Left ventricle myocardium inferior (tissue), 1 donor: Measurements from ENCODE around the gene CDK15. TPM values are rescaled to one million over a fixed set of nuclear protein-coding genes. Genes with fewer than 3 reads are reported as not detected.

ENCODE experiments used
- DNase-seq: peaks from one replicate; pipeline ENCODE4 v3.0.0-alpha.2; 2020
- H3K27ac ChIP-seq: fragments of 200-600 bp; replicated peaks from 2 replicates; pipeline ENCODE4 v1.8.0; 2021
- H3K27me3 ChIP-seq: fragments of 200-600 bp; 2 replicates; pipeline ENCODE4 v1.8.0; 2021; ENCODE audit warnings: low read depth
- H3K36me3 ChIP-seq: fragments of 200-600 bp; 2 replicates; pipeline ENCODE4 v1.8.0; 2021
- H3K4me1 ChIP-seq: fragments of 200-600 bp; 2 replicates; pipeline ENCODE4 v1.8.0; 2021
- H3K4me3 ChIP-seq: fragments of 200-600 bp; 2 replicates; pipeline ENCODE4 v1.8.0; 2021; ENCODE audit warnings: mild to moderate bottlenecking, moderate library complexity
- H3K9me3 ChIP-seq: fragments of 200-600 bp; replicated peaks from 2 replicates; pipeline ENCODE4 v1.8.0; 2021
- intact Hi-C: fragments of 100-400 bp; cut with micrococcal nuclease; formaldehyde crosslinking; loops from one replicate; pipeline ENCODE4 v1.11.0; 2022
- total RNA-seq: library from RNA; stranded (reverse); fragmentation: NEBNext Ultra II Directional; extraction: Animal tissue kit (Norgen Biotek cat#: 25700); gene quantifications from one replicate; pipeline ENCODE4 v1.2.1, GENCODE V29; 2021
- TF ChIP-seq, protein P1 (sequence below): fragments of 200-600 bp; IDR thresholded peaks from 2 replicates; pipeline ENCODE4 v1.8.0; 2021; ENCODE audit warnings: antibody characterized with exemption, mild to moderate bottlenecking, borderline replicate concordance
- donor health status: DM: no; HTN: yes; CAD: no; lungs with severe emphysema.

Gene CDK15
- total RNA-seq, 1 donor from 2014 or later, result 0.16 TPM

DNA sequence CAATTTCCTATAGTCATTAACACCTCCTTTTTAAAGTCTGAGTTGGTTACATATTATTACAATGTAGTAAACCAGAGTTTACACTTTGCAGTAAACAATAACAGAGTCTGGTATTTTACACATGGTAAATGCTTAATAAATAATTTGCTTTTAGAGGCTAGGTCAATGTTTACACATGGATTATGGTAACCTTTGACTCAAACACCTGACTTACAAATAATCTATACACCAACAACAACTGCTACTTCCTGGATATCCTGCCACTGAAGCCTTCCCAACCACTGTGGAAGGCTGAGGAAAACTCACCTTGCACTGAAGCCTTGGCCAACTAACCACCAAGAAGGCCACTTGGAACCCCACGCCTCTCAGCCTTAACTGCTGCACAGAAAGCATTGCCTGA, 31.0 kb upstream of the CDK15 start:
- Histone ChIP-seq H3K4me1 (peaks cover 57% of the 10 kb centered on the region), H3K9me3 (no peaks in the 10 kb centered on the region), H3K36me3 (no peaks in the 10 kb centered on the region), H3K27ac (peak overlapping the region; percentile 43), H3K27me3 (no peaks in the 10 kb centered on the region), H3K4me3 (no peak overlapping the region)
- TF ChIP-seq, protein P1, sequence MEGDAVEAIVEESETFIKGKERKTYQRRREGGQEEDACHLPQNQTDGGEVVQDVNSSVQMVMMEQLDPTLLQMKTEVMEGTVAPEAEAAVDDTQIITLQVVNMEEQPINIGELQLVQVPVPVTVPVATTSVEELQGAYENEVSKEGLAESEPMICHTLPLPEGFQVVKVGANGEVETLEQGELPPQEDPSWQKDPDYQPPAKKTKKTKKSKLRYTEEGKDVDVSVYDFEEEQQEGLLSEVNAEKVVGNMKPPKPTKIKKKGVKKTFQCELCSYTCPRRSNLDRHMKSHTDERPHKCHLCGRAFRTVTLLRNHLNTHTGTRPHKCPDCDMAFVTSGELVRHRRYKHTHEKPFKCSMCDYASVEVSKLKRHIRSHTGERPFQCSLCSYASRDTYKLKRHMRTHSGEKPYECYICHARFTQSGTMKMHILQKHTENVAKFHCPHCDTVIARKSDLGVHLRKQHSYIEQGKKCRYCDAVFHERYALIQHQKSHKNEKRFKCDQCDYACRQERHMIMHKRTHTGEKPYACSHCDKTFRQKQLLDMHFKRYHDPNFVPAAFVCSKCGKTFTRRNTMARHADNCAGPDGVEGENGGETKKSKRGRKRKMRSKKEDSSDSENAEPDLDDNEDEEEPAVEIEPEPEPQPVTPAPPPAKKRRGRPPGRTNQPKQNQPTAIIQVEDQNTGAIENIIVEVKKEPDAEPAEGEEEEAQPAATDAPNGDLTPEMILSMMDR, result no peak
- no peak for DNase-seq
- intact Hi-C loops, result no loop called here

DNA sequence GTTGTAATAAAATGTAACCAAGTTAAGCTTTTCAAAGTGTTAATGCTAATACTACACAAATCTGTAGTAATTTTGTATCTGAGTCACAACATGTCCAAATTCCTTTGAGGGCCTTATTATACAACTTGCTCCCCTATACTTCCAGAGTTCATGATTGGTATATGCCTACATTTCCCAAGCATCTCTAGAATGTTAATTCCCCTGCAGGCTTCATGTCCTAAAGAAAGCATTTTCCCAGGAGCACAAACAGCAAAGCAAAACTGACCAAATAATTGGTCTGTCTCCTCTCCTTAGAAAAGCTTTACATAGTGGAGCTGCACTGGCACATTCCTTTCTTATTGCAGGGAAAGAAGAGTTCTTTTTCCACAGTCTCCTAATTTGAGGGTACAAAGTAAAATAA, 29.3 kb upstream of the CDK15 start:
- Histone ChIP-seq H3K4me3 (no peak overlapping the region), H3K36me3 (no peaks in the 10 kb centered on the region), H3K27ac (peak overlapping the region; percentile 43), H3K9me3 (no peaks in the 10 kb centered on the region), H3K4me1 (peaks cover 63% of the 10 kb centered on the region), H3K27me3 (no peaks in the 10 kb centered on the region)
- TF ChIP-seq, protein P1, result no peak
- no peak for DNase-seq
- intact Hi-C loops, result no loop called here

DNA sequence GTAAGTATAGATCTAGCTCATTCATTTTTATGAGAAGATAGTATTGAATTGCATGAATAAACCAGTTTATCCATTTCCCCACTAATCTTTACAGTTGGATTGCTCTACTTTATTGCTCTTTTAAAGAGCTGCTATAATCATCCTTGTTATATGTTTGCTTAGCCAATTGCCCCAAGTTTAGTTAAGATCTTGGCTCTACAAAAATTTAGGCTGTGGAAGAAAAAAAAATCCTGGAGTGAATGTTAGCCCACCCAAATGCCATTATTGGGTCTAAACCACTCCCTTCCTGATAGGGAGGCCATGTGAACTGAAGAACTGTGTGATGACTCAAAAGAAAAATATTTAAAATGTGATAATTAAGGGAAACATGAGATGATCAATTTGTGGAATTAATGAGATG, 28.5 kb upstream of the CDK15 start:
- H3K4me3 ChIP-seq, result no peak overlapping the region
- peaks cover 63% of the 10 kb centered on the region for H3K4me1 ChIP-seq
- H3K27ac ChIP-seq, result no peak overlapping the region
- intact Hi-C loops, result no loop called here
- no peaks in the 10 kb centered on the region for H3K36me3 ChIP-seq
- H3K9me3 ChIP-seq, result no peaks in the 10 kb centered on the region
- DNase-seq, result no peak
- no peaks in the 10 kb centered on the region for H3K27me3 ChIP-seq
- TF ChIP-seq, protein P1, result no peak

DNA sequence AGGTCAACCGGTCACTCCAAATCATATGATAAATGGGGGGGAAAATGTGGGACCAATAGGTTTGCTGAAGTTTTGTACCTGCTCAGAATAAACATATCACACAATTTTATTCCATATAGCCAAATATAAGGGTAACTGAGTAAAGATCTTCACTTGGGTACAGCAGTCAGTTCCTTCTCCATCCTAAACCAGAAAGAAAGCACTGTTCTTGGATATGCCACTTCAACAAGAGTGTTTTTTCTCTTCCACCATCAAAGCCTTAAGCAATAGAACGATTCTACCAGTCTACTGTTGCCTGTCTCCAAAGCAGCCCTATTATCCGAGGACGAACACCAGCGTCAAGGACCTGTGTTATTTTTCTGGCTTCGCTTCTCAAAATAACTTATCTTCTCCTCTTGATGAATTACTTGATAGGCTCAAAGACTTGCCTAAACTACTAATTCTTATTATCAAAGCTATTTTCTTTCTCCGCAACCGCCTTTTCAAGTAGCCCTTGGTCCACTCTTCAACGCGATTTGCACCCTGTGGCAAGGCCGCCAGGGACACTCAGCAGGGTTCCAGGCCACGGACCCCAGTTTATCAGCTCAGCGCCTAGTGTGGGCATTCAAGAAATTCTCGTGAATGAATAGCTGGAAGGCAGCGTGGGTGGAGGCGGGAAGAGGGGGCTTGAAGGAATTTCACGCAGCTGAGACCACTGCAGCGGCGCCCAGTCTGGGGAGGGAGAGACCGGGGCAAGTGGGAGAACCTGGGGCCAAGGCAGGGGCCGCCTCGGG, 26.2 kb upstream of the CDK15 start:
- intact Hi-C loops, result no loop called here
- TF ChIP-seq, protein P1, result peak; percentile 11
- no peaks in the 10 kb centered on the region for H3K9me3 ChIP-seq
- H3K36me3 ChIP-seq, result no peaks in the 10 kb centered on the region
- peak overlapping the region; percentile 95 for H3K27ac ChIP-seq
- H3K4me1 ChIP-seq, result peaks cover 62% of the 10 kb centered on the region
- no peaks in the 10 kb centered on the region for H3K27me3 ChIP-seq
- H3K4me3 ChIP-seq, result peak overlapping the region; percentile 97
- no peak for DNase-seq

DNA sequence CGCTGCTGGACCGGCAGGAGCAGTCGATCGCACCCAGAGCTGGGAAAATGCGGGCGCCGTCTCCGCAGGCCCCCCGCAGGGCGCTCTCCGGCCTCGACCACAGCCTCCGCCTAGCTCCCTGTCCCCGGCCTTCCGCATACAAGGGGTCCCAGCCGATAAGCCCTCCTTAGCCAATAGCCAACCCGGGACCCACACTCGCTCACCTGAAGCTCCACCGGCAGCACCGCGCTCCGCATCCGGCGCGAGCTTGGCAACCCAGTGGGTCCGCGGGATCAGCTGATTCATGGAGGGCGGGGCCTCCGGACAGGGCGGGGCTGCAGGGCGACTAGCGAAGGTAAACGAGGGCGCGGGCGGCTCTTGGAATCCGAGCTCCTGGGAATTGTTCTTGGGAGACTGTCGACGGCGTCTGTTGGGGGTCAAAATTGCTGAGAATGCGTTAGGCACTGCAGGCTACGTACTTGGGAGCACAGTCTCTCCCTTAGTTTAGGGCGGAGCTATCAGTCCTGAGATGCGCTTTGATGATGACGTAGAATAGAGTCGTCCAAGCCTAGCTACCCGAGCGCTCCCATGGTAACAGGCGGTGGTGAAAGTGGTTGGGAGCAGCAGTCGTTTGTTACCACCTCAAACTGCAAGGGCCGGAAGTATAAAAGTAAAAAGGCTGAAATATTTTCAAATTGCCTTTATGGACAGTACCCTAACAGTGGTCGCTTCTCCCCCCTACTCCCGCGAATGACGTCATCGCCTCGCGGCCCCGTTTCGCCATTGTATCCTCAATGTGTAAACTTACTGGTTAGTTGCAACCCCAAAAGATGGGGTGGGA, 25.5 kb upstream of the CDK15 start, which contains the start of gene ALS2:
ALS2 (minus strand) TSS at position 260 of the 820 bp plus-strand sequence. CDS start 12,048 bp downstream, outside the sequence.
- no peaks in the 10 kb centered on the region for H3K36me3 ChIP-seq
- DNase-seq, result peak; percentile 98
- intact Hi-C loops, result no loop called here
- H3K9me3 ChIP-seq, result no peaks in the 10 kb centered on the region
- H3K4me3 ChIP-seq, result peak within 1 kb of the TSS; percentile 97
- peaks cover 55% of the 10 kb centered on the region for H3K4me1 ChIP-seq
- peak within 1 kb of the TSS; percentile 95 for H3K27ac ChIP-seq
- no peaks in the 10 kb centered on the region for H3K27me3 ChIP-seq
- TF ChIP-seq, protein P1, result peak; percentile 2
